ENCODE results near the gene CNTLN. TPM values are rescaled to one million over a fixed set of nuclear protein-coding genes. Genes with fewer than 3 reads are reported as not detected.

CNTLN gene
- total RNA-seq, 3 donors from 2014 or later (not counting 1 experiment from before 2014, with no cell fraction given) = 0.32 to 1.6 (median 0.63) TPM

DNA sequence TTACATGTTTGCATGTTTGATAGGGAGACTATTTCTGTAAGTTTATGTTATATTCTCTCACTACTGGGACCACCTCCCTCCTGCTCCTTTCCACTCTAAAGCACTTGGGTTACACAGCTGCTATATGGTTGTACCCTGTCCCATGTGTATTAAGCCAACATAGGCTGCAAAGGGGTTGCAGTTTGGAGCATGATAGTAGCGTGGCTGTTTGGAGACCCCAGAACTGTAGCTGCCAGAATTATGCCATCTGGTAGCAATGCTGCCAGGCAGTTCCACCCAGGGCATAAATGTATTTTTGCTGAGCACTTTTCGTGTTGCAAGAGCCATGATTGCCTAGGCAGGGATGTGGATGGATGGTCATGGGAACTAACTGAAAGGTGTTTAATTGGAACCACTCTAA is 81.8 kb downstream of the CNTLN start:
- Mint-ChIP-seq H3K9me3 (peaks cover 6 to 9% of the 10 kb centered on the region in 2 donors), H3K27ac (no peak overlapping the region), H3K36me3 (no peaks in the 10 kb centered on the region), H3K4me3 (no peak overlapping the region), H3K4me1 (peaks cover 0 to 5% of the 10 kb centered on the region in 2 donors), H3K27me3 (ENCODE audit: low read depth in 2 of 2) (no peaks in the 10 kb centered on the region)
- no peaks in the 10 kb centered on the region for H3K9me3 ChIP-seq (ENCODE audit: control insufficient read depth, insufficient read depth, low read length)
- intact Hi-C loops (cut with micrococcal nuclease) = no loop called here
- no peaks in the 10 kb centered on the region for H3K27me3 ChIP-seq (ENCODE audit: control insufficient read depth, insufficient read depth, low read length)
- no peaks in the 10 kb centered on the region for H3K36me3 ChIP-seq (ENCODE audit: control insufficient read depth, insufficient read depth, low read length)
- no peak overlapping the region for H3K4me3 ChIP-seq (ENCODE audit: low read length)
- TF ChIP-seq, protein P1, sequence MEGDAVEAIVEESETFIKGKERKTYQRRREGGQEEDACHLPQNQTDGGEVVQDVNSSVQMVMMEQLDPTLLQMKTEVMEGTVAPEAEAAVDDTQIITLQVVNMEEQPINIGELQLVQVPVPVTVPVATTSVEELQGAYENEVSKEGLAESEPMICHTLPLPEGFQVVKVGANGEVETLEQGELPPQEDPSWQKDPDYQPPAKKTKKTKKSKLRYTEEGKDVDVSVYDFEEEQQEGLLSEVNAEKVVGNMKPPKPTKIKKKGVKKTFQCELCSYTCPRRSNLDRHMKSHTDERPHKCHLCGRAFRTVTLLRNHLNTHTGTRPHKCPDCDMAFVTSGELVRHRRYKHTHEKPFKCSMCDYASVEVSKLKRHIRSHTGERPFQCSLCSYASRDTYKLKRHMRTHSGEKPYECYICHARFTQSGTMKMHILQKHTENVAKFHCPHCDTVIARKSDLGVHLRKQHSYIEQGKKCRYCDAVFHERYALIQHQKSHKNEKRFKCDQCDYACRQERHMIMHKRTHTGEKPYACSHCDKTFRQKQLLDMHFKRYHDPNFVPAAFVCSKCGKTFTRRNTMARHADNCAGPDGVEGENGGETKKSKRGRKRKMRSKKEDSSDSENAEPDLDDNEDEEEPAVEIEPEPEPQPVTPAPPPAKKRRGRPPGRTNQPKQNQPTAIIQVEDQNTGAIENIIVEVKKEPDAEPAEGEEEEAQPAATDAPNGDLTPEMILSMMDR (IDR thresholded peaks at IDR 0.05) = no peak
- WGBS (ENCODE audit: insufficient coverage) = 72% methylated on average over 2 of the region's 2 CpGs
- DNase-seq (no peak), ATAC-seq (no peak)
- H3K27ac ChIP-seq (ENCODE audit: low read length) = no peak overlapping the region
- H3K4me1 ChIP-seq (ENCODE audit: control insufficient read depth, insufficient read depth, low read length) = no peaks in the 10 kb centered on the region

DNA sequence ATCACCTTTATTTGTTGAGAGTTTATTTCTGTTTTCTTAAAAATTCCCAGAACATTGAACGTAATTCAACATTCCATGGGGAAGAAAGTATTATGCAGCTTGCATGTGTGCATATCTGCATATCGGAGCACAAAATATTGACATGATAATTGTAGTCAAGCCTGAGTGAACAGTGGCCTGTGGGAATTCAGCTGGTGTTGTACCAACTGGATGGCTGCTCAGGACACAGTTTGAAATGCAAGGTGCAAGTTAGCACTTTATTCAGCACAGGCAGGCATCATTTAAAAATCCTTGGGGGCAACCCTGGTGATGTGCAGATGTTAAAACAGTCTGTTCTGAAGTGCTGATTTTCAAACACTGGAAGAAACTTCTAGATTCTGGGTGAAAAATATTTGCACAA is 82.4 kb downstream of the CNTLN start:
- TF ChIP-seq, protein P1 (IDR thresholded peaks at IDR 0.05) = no peak
- intact Hi-C loops (cut with micrococcal nuclease) = no loop called here

DNA sequence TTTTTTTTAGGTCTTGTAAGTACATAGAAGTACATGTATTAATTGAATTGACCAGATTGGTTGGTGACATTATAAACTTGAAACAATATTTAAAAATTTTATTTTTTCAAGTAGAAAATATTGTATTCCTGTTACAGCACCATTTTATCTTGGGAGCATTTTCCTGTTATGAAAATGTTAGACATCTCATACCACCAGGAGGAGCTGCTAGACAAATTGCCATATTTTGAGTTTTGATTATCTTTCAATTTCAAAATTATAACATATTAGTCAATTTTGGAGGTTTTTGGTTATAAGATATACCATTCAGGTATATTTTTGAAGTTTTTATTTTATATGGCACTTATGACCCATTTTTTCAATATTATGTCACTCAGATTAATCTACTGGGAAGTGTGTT is 84.4 kb downstream of the CNTLN start:
- intact Hi-C loops (cut with micrococcal nuclease) = no loop called here
- no peak overlapping the region for H3K27ac Mint-ChIP-seq
- H3K4me3 Mint-ChIP-seq = no peak overlapping the region
- H3K27ac ChIP-seq (ENCODE audit: low read length) = no peak overlapping the region
- H3K4me1 ChIP-seq (ENCODE audit: control insufficient read depth, insufficient read depth, low read length) = no peaks in the 10 kb centered on the region
- no peak for DNase-seq
- no peak overlapping the region for H3K4me3 ChIP-seq (ENCODE audit: low read length)
- H3K36me3 Mint-ChIP-seq = no peaks in the 10 kb centered on the region
- ATAC-seq = no peak
- TF ChIP-seq, protein P1 (IDR thresholded peaks at IDR 0.05) = no peak
- H3K9me3 Mint-ChIP-seq = peaks cover 2% of the 10 kb centered on the region in 2 donors
- H3K9me3 ChIP-seq (ENCODE audit: control insufficient read depth, insufficient read depth, low read length) = no peaks in the 10 kb centered on the region
- H3K4me1 Mint-ChIP-seq = peaks cover 0 to 5% of the 10 kb centered on the region in 2 donors
- no peaks in the 10 kb centered on the region for H3K36me3 ChIP-seq (ENCODE audit: control insufficient read depth, insufficient read depth, low read length)
- no peaks in the 10 kb centered on the region for H3K27me3 ChIP-seq (ENCODE audit: control insufficient read depth, insufficient read depth, low read length)
- H3K27me3 Mint-ChIP-seq (ENCODE audit: low read depth in 2 of 2) = no peaks in the 10 kb centered on the region

More for the DNA sequence above, 82.4 kb downstream of the CNTLN start:
- DNase-seq = no peak
- Histone ChIP-seq H3K27ac (ENCODE audit: low read length) (no peak overlapping the region), H3K9me3 (ENCODE audit: control insufficient read depth, insufficient read depth, low read length) (no peaks in the 10 kb centered on the region), H3K27me3 (ENCODE audit: control insufficient read depth, insufficient read depth, low read length) (no peaks in the 10 kb centered on the region), H3K4me3 (ENCODE audit: low read length) (no peak overlapping the region), H3K36me3 (ENCODE audit: control insufficient read depth, insufficient read depth, low read length) (no peaks in the 10 kb centered on the region), H3K4me1 (ENCODE audit: control insufficient read depth, insufficient read depth, low read length) (no peaks in the 10 kb centered on the region)
- Mint-ChIP-seq H3K9me3 (peaks cover 6 to 7% of the 10 kb centered on the region in 2 donors), H3K4me1 (peaks cover 0 to 5% of the 10 kb centered on the region in 2 donors), H3K4me3 (no peak overlapping the region), H3K27me3 (ENCODE audit: low read depth in 2 of 2) (no peaks in the 10 kb centered on the region), H3K27ac (no peak overlapping the region), H3K36me3 (no peaks in the 10 kb centered on the region)
- 80% methylated on average over 2 of the region's 2 CpGs for WGBS (ENCODE audit: insufficient coverage)
- no peak for ATAC-seq

DNA sequence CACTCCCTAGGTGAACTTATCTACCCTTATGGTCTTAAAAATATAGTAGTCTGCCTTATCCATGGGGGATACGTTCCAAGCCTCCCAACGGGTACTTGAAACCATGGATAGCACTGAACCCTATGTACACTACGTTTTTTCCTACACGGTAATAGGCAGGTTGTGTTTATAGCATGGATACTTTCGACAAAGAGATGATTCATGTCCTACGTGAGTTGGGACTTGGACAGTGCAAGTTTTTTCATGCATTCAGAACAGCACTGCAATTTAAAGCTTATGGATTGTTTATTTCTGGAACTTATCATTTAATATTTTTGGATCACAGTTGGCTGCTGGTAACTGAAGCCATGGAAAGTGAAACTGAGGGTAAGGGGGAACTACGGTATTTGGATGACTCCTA is 88.1 kb downstream of the CNTLN start:
- no peak overlapping the region for H3K4me3 ChIP-seq (ENCODE audit: low read length)
- Mint-ChIP-seq H3K27me3 (ENCODE audit: low read depth in 2 of 2) (no peaks in the 10 kb centered on the region), H3K4me3 (no peak overlapping the region), H3K4me1 (peaks cover 0 to 5% of the 10 kb centered on the region in 2 donors), H3K9me3 (no peaks in the 10 kb centered on the region), H3K36me3 (no peaks in the 10 kb centered on the region), H3K27ac (no peak overlapping the region)
- H3K27me3 ChIP-seq (ENCODE audit: control insufficient read depth, insufficient read depth, low read length) = no peaks in the 10 kb centered on the region
- H3K27ac ChIP-seq (ENCODE audit: low read length) = no peak overlapping the region
- no peaks in the 10 kb centered on the region for H3K9me3 ChIP-seq (ENCODE audit: control insufficient read depth, insufficient read depth, low read length)
- TF ChIP-seq, protein P1 (IDR thresholded peaks at IDR 0.05) = no peak
- intact Hi-C loops (cut with micrococcal nuclease) = no loop called here
- no peaks in the 10 kb centered on the region for H3K4me1 ChIP-seq (ENCODE audit: control insufficient read depth, insufficient read depth, low read length)
- DNase-seq (no peak), ATAC-seq (no peak)
- 90% methylated on average over 7 of the region's 7 CpGs for WGBS (ENCODE audit: insufficient coverage)
- H3K36me3 ChIP-seq (ENCODE audit: control insufficient read depth, insufficient read depth, low read length) = no peaks in the 10 kb centered on the region
